HG02885 (cell line): ENCODE data around the gene POU6F2.
A peak's percentile ranks its signal among the peaks of the same experiment; 100 is the strongest.
"Not testable (repeated sequence)": the region's sequence is repeated elsewhere in the genome, so short reads cannot be mapped to it uniquely, and the experiment has no call there.

ENCODE experiments used
- ATAC-seq: cut with Tn5 transposase; IDR thresholded peaks from one replicate; pipeline ENCODE4 v1.9.1; 2021; ENCODE audit warnings: mild to moderate bottlenecking; ENCODE audit not compliant: unreplicated experiment, poor library complexity

The POU6F2 gene, protein sequence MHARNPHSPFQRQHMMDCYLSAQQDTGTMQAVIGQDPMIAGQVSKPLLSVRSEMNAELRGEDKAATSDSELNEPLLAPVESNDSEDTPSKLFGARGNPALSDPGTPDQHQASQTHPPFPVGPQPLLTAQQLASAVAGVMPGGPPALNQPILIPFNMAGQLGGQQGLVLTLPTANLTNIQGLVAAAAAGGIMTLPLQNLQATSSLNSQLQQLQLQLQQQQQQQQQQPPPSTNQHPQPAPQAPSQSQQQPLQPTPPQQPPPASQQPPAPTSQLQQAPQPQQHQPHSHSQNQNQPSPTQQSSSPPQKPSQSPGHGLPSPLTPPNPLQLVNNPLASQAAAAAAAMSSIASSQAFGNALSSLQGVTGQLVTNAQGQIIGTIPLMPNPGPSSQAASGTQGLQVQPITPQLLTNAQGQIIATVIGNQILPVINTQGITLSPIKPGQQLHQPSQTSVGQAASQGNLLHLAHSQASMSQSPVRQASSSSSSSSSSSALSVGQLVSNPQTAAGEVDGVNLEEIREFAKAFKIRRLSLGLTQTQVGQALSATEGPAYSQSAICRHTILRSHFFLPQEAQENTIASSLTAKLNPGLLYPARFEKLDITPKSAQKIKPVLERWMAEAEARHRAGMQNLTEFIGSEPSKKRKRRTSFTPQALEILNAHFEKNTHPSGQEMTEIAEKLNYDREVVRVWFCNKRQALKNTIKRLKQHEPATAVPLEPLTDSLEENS

DNA sequence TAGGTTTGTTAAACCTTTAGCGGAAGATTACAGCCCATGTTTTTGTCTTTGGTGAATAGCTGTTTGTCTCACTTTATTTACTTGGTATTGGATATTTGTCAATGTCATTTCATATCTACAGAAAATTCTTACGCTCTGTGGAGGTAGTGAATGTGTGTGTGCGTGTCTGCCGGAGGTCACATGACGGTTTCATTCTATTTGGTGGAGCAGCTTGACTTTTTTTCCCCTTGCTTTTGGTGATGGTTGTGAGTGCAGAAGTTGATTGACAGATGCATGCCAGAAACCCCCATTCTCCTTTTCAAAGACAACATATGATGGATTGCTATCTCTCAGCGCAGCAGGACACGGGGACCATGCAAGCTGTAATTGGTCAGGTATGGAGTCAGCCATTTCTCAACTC, at the start of gene POU6F2:
POU6F2 (plus strand) TSS at position 225 of the 400 bp plus-strand sequence; CDS start at position 270, 45 bp downstream.
- no peak for ATAC-seq

DNA sequence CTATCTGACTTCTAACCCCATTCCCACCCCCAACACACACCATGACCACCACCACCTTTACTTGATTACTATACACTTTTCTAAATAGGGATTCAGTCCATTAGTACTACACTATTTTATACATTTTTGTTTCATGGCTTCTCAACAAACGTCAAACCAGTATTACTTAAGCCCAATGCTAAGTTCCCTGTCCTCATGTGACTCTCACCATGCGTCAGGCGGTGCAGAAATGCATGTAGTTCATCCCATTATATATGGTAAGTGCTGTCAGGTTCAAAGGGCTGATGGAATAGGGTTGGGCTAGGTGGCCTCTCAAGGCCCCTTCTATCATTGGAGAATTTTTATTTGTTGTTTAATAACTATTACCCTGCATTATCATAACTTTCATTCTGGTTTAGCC, 49.2 kb upstream of the POU6F2 start:
- no peak for ATAC-seq

DNA sequence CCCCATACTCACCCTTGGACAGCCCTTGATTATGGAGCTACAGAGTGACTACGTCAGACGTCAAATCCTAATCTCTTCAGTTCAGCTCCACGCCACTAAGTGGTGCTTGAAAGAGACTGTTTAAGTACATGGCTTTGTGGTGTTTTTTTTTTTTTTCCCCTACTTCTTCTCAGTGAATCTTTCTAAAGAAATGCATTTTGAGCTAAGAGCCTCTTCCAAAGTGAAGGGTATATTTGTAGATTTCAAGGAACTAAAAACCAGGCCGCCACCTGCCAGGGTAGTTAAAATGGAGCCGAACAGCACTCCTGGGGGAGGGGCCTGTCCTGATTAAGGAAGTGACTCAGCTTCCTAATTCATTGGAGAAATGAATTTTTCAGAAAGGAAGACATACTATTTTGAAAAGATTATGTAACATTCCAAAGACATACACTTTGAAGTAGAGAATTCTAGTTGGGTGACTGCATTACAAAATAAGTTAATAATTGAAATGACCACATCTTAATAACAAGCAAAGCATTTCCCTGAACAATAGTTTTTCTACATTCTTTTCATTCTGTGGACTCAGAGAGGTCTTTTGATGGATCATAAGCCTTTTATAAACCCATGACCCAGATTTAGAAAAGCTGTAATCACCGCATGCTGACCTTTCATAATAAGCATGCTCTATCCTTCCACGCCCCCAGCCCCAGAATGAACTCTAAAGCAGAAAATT, 48.1 kb upstream of the POU6F2 start:
- ATAC-seq: no peak

DNA sequence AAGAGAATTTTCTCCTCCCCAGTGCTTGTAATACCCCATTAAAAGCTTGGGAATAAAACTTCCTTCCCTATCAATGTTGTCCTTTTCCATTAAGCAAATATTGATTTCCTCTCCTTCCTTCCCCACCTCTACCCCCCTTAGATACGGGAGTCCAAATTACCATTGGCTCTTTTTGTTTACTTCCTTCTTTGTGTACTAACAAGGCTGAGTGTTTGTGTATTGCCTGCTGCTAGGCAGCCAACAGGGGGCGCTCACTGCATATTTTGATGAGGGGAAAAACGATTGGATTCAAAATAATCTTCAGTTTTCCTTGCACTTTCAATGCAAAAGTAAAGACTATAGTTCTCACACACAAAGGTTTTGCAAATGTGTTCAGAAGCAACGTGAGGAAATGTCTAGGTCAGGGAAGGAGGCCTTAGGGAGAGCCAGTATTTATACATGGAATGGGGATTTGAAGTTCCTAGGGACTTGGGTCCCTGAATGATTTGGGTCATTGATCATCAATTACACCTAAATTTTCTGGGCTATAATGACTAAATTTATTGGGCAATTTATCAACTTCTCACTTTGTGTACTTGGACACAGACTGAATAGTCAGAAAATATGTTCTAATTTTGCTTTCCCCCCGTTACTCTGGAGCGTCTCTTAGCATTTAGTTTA, 45.1 kb upstream of the POU6F2 start:
- peak; percentile 92 for ATAC-seq

DNA sequence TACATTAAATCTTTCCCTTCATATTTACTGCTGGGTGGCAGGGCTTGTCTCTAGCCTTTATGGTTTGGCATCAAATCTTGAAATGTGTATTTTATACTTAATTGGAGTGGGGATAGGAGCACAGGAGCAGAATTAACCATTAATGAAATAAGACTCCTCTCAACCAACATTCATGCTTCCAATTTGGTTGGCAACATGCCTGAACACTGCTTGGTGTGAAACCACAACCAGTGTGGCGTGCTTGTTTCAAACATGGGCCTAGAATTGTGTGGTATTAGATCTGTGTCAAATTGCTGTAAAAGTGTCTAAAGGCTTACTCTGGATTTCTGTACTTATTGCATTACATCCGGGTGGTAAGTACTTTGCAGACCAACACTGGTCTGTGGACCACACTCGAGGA, 43.7 kb upstream of the POU6F2 start:
- ATAC-seq: no peak

DNA sequence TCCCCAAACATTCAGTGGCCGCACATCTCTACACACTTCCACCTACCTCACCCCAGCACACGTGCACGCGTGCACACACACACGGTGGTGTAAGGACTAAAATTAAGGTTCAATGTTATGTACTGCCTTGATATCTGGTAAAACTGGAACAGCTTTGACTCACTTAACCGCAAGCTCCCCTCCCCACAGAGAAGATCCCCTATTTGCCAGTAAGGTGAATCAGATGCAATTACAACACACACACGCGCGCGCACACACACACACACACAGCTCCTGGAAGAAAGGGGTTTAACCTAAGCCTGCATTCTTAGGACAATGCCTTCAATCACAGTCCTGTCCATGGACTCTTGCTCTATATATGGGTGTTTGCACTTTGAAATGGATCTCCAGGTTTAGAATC, 43.2 kb upstream of the POU6F2 start:
- no peak for ATAC-seq

DNA sequence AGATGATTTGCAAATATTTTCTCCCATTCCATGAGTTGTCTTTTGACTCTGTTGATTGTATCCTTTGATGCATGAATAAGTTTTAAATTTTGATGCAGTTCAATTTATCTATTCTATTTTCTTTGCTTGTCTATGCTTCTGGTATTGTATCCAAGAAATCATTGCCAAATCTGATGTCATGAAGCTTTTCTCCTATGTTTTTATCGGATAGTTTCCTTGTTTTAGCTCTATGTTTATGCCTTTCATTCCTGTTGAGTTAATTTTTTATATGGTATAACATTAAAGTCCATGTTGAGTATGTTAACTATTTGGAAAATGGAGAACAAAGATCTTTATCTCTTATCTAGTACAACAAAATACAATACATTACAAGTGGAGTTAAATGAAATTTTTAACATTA, 41.1 kb upstream of the POU6F2 start:
- no peak for ATAC-seq

DNA sequence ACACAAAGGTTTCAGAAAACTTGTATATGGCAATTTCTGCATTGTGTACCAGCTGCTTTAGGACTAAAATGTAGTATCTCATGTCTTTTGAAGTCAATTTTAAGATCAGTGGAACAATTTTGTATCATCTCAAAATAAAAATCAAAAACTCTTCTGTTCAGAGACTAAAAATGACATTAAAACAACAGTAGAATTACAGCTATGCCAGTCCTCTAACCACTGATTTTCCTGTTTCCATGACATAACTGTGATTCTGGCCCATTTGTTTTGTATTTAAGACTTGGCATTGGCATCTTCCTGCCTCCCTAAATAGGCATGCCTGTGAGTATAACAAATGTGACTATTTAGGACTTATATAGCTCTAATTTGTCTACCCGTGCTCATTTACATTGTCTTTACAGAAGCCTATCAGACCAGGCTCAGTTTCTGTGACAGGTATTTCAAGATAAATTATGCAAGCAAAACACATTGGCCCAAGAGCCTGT, 39.7 kb upstream of the POU6F2 start:
- ATAC-seq: no peak

DNA sequence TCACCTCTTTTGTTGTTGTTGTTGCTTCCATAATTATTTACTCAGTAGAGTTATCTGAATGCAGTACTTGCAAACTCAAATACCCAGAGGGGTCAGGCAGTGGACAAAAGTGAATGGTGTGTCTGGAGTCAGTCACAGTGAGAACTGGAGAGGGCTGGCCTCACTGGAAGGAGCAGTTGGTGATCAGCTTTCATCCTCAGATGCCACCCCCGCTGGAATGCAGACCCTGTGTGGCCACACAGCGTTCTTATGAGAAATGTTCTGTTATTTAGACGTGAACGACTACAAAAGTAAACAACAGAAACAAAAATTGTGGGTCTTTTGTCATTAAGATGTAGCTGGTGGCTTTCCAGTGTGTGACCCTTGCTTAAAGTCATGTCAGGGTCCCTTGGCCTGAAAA, 39.1 kb upstream of the POU6F2 start:
- no peak for ATAC-seq

DNA sequence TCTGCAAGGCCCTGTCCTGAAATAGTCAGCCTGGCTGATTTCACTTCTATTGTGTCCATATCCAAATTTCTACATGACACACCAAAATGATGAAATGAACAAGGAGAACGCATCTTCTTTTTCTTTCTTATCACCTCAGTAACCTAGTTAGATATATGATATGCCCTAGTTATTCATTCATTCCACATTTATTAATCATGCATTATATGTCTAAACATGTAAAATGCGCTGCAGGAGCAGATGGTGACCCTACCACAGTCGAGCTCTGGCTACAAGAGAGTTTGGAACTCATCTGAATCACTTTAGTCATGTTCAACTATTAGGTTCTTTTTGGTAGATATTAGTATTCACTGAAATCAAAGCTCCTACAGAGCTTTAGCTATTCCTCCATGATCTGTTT, 36.9 kb upstream of the POU6F2 start:
- ATAC-seq: no peak

DNA sequence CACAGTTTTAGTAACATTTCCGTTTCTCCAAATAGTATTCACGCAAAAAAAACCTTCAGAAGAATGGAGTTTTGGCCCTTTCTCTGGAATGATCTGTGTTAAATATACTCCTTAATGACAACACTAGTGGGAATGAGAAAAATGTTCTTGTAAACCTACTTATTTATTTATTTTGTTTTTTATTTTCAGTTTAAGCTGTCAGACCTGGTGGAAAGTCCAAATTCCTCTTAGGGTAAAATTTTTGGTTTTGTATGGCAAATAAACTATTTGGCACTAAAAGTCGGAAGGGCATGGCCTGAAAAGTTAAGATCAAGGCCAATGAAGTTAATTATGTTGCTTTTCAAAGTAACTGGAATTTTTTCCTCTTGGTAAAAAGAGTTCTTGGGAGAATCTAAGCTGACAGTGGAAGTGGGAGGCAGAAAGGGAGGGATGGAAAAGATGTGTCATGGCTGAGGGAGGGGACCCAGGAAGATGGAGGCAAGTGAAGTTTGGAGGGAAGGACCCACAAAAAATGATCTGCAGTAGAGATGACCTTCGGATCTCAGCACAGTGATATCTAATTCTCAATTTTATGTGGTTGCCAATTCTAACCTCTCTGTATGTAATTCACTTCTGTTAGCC, 35.2 kb upstream of the POU6F2 start:
- ATAC-seq: no peak

DNA sequence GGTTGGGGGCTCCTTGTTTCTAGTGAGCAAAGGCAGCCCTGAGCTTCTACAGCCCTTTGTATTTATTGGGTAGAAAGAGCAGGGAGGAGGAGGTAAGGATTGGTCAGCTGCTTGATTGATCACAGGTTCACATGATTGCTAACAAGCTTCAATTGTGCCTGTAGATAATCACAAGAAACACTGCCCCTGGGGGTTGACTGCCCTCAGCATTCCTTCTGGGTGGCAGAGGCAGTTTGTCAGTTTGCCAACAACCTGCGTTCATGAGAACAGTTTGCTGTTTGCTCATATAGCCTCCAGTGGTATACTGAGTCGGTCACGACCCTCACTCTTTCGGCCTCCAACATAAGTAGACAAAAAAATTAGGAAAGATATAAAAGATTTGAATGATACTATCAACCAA, 30.2 kb upstream of the POU6F2 start:
- ATAC-seq: not testable (repeated sequence)

DNA sequence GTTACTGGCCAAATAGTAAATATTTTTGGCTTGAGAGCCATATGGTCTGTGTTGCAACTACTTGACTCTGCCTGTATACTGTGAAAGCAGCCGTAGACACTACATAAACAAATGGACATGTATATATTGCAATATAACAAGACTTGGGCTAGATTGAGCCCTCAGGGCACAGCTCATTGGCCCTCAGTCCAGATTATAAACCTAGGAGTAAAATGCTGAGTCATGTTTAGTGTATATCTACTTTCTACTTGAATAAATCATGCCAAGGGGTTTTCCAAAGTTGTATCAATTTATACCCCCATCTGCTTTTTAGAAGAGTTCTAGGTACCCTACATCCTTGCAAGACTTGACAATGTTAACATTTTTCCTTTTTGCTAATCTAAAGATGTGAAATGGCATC, 27.4 kb upstream of the POU6F2 start:
- no peak for ATAC-seq

DNA sequence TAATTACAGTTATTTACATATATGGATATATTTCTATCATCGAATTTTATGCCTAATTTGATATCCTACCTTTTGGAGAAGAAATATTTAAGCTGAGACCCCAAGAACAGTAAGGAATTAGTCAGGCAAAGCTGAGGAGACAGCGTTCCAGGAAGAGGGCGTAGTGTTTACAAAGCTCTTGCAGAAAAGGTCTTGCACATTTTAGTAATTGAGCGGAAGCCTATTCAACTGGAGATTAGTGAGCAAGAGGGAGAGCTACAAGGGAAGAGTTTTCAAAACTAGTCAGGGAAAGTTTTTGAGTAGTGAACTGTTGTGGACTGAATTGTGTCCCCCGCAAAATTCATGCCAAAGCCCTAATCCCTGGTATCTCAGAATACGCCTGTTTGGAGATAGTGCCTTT, 26.5 kb upstream of the POU6F2 start:
- ATAC-seq: no peak

DNA sequence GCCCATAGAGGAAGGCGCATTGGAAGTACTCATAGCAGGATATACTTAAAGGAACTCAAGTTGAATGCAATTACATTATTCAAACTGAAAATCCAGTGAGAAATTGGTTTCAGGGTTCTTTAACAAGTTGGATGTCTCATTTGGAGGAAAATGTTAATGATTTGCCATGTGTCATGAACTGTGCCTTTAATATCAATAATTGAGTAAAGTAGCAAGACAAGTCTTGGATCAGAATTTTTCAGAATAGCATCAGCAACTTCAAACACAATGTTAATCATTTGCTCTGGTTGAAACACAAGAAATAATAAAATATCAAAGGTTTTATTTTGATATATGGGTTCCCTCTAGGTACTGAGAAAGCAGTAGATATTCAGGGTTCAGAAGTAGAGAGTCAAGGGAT, 24.5 kb upstream of the POU6F2 start:
- ATAC-seq: no peak

DNA sequence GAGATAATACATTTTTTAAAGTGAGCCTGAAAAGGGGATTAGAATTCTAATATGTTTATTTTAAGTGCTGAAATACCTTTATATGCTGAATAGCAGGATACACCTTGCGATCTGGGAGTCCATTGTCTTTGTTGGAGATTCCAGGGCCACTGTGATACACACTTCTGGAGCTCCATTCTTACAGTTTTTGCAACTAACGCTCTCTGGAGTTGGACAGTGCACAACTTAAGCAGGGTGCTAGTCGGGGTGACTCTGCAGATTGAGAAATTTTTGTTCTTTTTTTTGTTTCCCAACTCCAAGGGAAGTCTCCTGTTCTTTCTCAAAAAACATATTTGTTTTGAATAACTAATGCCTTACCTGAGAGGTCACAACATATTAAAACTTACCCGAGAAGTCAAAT, 23.7 kb upstream of the POU6F2 start:
- ATAC-seq: no peak

DNA sequence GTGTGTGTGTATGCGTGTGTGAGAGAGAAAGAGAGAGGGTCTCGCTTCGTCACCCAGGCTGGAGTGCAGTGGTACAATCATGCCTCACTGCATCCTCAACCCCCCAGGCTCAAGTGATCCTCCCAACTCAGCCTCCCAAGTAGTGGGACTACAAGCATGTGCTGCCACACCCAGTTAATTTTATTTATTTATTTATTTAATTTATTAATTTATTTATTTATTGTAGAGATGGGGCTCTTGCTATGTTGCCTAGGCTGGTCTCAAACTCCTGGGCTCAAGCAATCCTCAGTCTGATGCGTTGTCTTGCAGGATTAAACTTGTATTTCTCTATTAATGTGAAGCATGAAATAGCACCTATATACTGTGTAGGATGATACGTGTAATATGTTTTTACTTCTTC, 21.8 kb upstream of the POU6F2 start:
- no peak for ATAC-seq

DNA sequence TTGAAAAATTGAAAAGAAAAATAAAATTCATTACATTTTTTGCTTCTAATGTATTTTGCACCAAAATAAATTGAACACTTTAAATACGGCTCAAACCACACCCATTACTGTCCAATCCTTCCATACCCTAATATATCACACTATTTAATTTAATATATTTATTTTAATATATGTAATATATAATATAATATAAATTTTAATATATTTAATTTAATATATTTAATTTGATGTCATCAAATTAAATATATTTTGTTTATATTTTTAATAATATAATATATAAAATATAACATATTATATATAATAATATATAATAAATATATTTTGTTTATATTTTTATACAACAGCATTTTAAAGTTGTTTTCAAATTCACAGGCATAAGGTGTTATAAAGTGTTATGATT, 15.7 kb upstream of the POU6F2 start:
- ATAC-seq: no peak

DNA sequence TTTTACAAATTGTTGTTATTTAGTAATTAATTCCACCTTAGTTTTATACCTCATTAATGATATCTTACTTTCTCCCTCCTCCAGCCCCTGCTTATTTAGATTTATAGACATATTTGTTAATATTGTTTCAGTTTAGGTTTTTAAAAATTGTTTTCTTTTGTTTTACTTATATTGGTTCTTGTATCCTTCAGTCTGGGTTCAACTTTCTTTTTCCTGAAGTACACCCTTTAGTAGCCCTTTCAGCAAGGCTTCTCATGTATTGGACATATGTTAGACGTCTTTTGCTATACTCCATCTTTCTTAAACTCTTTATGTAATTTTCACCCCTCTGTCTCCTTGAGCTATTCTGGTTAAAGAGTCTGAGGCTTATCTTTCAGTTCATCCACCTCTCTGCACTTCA, 12.8 kb upstream of the POU6F2 start:
- no peak for ATAC-seq

DNA sequence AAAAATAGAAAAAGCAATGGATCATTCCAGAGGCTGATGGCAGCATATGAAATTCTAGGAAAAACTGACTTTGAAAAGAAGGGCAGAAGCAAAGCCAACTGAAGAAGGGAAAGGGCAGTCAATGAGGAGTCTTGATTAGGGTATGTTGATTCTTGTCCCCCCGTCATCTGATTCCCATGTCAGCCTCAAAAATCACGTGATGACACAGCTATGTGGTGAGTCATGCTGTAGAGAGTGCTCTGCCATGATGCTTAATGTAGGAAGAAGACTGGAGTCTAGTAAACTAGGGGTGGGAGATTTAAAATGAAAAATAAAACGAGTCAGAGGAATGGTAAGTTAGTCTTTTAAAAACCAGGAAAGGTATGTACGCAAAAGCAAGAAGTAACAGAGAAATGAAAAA, 3.9 kb upstream of the POU6F2 start:
- ATAC-seq: no peak
